Progenitor cell of endocrine pancreas (in vitro differentiated cells): Measurements from ENCODE around the gene NFE2L2. TPM values are rescaled to one million over a fixed set of nuclear protein-coding genes. Genes with fewer than 3 reads are reported as not detected.

Experiments
- DNase-seq: peaks from one replicate; pipeline ENCODE4 v3.0.0; 2021; ENCODE audit warnings: low spot score; ENCODE audit not compliant: unreplicated experiment
- H3K27ac Mint-ChIP-seq: 2 replicates; pipeline ENCODE4 v1.8.0; 2021; ENCODE audit warnings: mild to moderate bottlenecking, moderate library complexity, mixed read lengths
- H3K27me3 Mint-ChIP-seq: 2 replicates; pipeline ENCODE4 v1.8.0; 2021; ENCODE audit warnings: mixed read lengths
- H3K36me3 Mint-ChIP-seq: 2 replicates; pipeline ENCODE4 v1.8.0; 2022; ENCODE audit warnings: mixed read lengths; ENCODE audit not compliant: insufficient read depth
- H3K4me1 Mint-ChIP-seq: 2 replicates; pipeline ENCODE4 v1.8.0; 2021; ENCODE audit warnings: low read depth, mixed read lengths
- H3K4me3 Mint-ChIP-seq: 2 replicates; pipeline ENCODE4 v1.8.0; 2021; ENCODE audit warnings: low read depth, mild to moderate bottlenecking, moderate library complexity, mixed read lengths
- H3K9me3 Mint-ChIP-seq: 2 replicates; pipeline ENCODE4 v1.8.0; 2021; ENCODE audit warnings: low read depth, mixed read lengths
- CTCF ChIP-seq: fragments of 200-600 bp; sonication (generic); IDR thresholded peaks from one replicate; pipeline ENCODE4 v1.5.0; 2021; ENCODE audit warnings: antibody characterized with exemption, mild to moderate bottlenecking; ENCODE audit not compliant: unreplicated experiment
- total RNA-seq: library from RNA; stranded (reverse); gene quantifications from 2 replicates; pipeline ENCODE4 v1.2.1, GENCODE V29; 2021

NFE2L2 gene
- total RNA-seq, 1 donor from 2014 or later, result 59.1 TPM

GRCh38 chr2:177295484-177295883, 31.0 kb upstream of the NFE2L2 start:
- Mint-ChIP-seq H3K27ac (no peak overlapping the region), H3K4me3 (no peak overlapping the region)

GRCh38 chr2:177291701-177292100, 27.2 kb upstream of the NFE2L2 start:
- Mint-ChIP-seq H3K9me3 (no peaks in the 10 kb centered on the region), H3K4me1 (no peaks in the 10 kb centered on the region), H3K4me3 (no peak overlapping the region), H3K27me3 (no peaks in the 10 kb centered on the region), H3K27ac (no peak overlapping the region), H3K36me3 (no peaks in the 10 kb centered on the region)
- no peak for DNase-seq
- TF ChIP-seq CTCF, result no peak

More at GRCh38 chr2:177295484-177295883, 31.0 kb upstream of the NFE2L2 start:
- H3K27me3 Mint-ChIP-seq, result no peaks in the 10 kb centered on the region
- no peaks in the 10 kb centered on the region for H3K4me1 Mint-ChIP-seq
- H3K9me3 Mint-ChIP-seq, result no peaks in the 10 kb centered on the region
- no peak for DNase-seq
- no peaks in the 10 kb centered on the region for H3K36me3 Mint-ChIP-seq
- TF ChIP-seq CTCF, result no peak

- Mint-ChIP-seq H3K9me3 (no peaks in the 10 kb centered on the region), H3K36me3 (no peaks in the 10 kb centered on the region), H3K27me3 (no peaks in the 10 kb centered on the region), H3K4me1 (peaks cover 10% of the 10 kb centered on the region), H3K4me3 (no peak overlapping the region), H3K27ac (no peak overlapping the region)
- TF ChIP-seq CTCF, result no peak
- no peak for DNase-seq
Measured at GRCh38 chr2:177289824-177290628, 25.5 kb upstream of the NFE2L2 start.

GRCh38 chr2:177287814-177288213, 23.3 kb upstream of the NFE2L2 start:
- H3K36me3 Mint-ChIP-seq, result no peaks in the 10 kb centered on the region
- peaks cover 25% of the 10 kb centered on the region for H3K4me1 Mint-ChIP-seq
- no peak for DNase-seq
- H3K27me3 Mint-ChIP-seq, result no peaks in the 10 kb centered on the region
- no peak for TF ChIP-seq CTCF
- no peak overlapping the region for H3K27ac Mint-ChIP-seq
- H3K4me3 Mint-ChIP-seq, result no peak overlapping the region
- H3K9me3 Mint-ChIP-seq, result no peaks in the 10 kb centered on the region

- Mint-ChIP-seq H3K4me3 (no peak overlapping the region), H3K27me3 (no peaks in the 10 kb centered on the region), H3K36me3 (no peaks in the 10 kb centered on the region), H3K27ac (no peak overlapping the region), H3K9me3 (no peaks in the 10 kb centered on the region), H3K4me1 (peaks cover 32% of the 10 kb centered on the region)
- DNase-seq, result no peak
- no peak for TF ChIP-seq CTCF
Measured at GRCh38 chr2:177285892-177286715, 21.6 kb upstream of the NFE2L2 start.
